Measurements from ENCODE around the gene ANKRD29.
"Not testable (repeated sequence)": the region's sequence is repeated elsewhere in the genome, so short reads cannot be mapped to it uniquely, and the experiment has no call there.

Gene ANKRD29

DNA sequence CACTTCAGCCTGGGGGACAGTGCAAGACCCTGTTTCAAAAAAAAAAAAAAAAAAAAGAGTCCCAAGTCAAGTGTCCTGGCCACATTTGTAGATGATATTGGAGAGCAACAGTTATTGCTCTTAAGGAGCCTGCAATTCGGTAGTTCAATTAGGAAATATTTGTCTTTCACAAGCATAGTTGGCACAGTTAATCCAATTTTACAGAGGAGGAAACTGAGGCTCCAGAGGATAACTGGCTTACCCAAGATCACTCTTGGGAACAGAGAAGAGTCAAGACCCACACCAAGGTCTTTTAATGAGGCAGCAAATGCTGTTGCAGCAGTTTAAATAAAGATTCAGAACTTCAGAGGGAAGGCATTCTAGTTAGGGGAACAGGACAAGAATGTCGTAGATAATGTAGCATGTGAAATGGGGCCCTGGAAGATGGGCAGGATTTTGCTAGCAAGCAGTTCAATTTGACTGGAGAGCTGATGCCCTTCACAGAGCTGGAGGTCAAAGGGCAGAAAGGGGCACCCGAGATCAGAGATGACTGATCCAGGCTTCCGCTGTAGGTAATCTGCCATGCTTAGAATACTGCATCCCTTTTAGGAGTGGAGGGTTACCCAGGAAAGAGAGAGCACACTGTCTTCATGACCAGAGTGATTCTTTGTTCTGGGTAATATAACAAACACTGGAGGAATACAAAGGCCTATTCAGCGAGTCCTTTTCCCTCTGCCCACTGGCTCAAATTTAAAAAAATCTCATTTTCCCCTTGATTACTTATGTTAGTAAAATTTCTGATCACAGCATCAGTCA is 79.4 kb downstream of the ANKRD29 start:
- no peak for DNase-seq (ENCODE audit: low read depth, low spot score)
- no peak overlapping the region for H3K9ac ChIP-seq (ENCODE audit: insufficient read length)
- H3K9me3 ChIP-seq (ENCODE audit: low read depth, low read length): no peaks in the 10 kb centered on the region
- TF ChIP-seq POLR2AphosphoS5 (IDR thresholded peaks at IDR 0.05; ENCODE audit: borderline replicate concordance, low read depth, low read length): no peak
- TF ChIP-seq FOXP2 (optimal IDR thresholded peaks at IDR 0.05; ENCODE audit: control extremely low read depth, extremely low read length, insufficient read depth): no peak
- no peak for TF ChIP-seq EZH2 (IDR thresholded peaks at IDR 0.05)
- no peak overlapping the region for H3K4me3 ChIP-seq
- H3K27ac ChIP-seq: no peak overlapping the region
- H3K36me3 ChIP-seq (ENCODE audit: insufficient read depth, low read length): no peaks in the 10 kb centered on the region

GRCh38 chr18:23580677-23581367 is 81.9 kb downstream of the ANKRD29 start:
- Histone ChIP-seq H3K4me3 (no peak overlapping the region), H3K9me3 (ENCODE audit: low read depth, low read length) (no peaks in the 10 kb centered on the region), H3K36me3 (ENCODE audit: insufficient read depth, low read length) (no peaks in the 10 kb centered on the region), H3K27ac (no peak overlapping the region), H3K9ac (ENCODE audit: insufficient read length) (no peak overlapping the region)
- TF ChIP-seq FOXP2 (optimal IDR thresholded peaks at IDR 0.05; ENCODE audit: control extremely low read depth, extremely low read length, insufficient read depth) (no peak), POLR2AphosphoS5 (IDR thresholded peaks at IDR 0.05; ENCODE audit: borderline replicate concordance, low read depth, low read length) (no peak), EZH2 (IDR thresholded peaks at IDR 0.05) (no peak)
- DNase-seq (ENCODE audit: low read depth, low spot score): no peak

- TF ChIP-seq EZH2 (IDR thresholded peaks at IDR 0.05) (no peak), FOXP2 (optimal IDR thresholded peaks at IDR 0.05; ENCODE audit: control extremely low read depth, extremely low read length, insufficient read depth) (no peak), POLR2AphosphoS5 (IDR thresholded peaks at IDR 0.05; ENCODE audit: borderline replicate concordance, low read depth, low read length) (no peak)
- H3K4me3 ChIP-seq: no peak overlapping the region
- no peak overlapping the region for H3K9ac ChIP-seq (ENCODE audit: insufficient read length)
- DNase-seq (ENCODE audit: low read depth, low spot score): no peak
- no peaks in the 10 kb centered on the region for H3K36me3 ChIP-seq (ENCODE audit: insufficient read depth, low read length)
- H3K27ac ChIP-seq: no peak overlapping the region
- no peaks in the 10 kb centered on the region for H3K9me3 ChIP-seq (ENCODE audit: low read depth, low read length)
Observed at GRCh38 chr18:23578891-23579653, 83.6 kb downstream of the ANKRD29 start.

DNA sequence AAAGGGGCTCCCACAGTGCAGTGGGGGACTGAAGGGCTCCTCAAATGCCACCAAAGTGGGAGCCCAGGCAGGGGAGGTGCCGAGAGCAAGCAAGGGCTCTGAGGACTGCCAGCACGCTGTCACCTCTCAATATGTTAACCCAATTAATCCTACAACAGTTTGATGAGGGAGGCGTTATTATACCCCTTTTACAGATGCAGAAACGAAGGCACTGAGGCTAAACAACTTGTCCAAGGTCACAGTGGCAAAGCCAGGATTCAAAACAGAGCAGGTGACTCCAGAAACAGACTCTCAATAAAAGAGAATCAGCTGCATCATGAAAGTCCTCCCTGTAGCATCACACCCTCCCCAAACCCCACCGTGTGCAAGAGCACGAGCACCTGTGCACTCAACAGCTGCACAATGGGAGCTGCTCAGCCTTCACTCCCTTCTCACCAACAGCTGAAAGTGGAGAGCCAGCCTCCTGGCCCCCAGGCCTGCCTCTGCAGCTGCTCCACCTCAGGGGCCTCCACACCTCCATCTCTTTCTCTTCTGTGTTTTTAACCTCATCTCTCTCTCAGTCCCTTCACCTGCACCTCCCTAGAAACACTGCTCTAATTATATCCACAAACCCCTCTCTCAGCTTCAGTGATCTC is 84.5 kb downstream of the ANKRD29 start:
- Histone ChIP-seq H3K27ac (no peak overlapping the region), H3K36me3 (ENCODE audit: insufficient read depth, low read length) (no peaks in the 10 kb centered on the region), H3K4me3 (no peak overlapping the region), H3K9me3 (ENCODE audit: low read depth, low read length) (no peaks in the 10 kb centered on the region), H3K9ac (ENCODE audit: insufficient read length) (no peak overlapping the region)
- DNase-seq (ENCODE audit: low read depth, low spot score): no peak
- no peak for TF ChIP-seq POLR2AphosphoS5 (IDR thresholded peaks at IDR 0.05; ENCODE audit: borderline replicate concordance, low read depth, low read length)
- no peak for TF ChIP-seq EZH2 (IDR thresholded peaks at IDR 0.05)
- no peak for TF ChIP-seq FOXP2 (optimal IDR thresholded peaks at IDR 0.05; ENCODE audit: control extremely low read depth, extremely low read length, insufficient read depth)

DNA sequence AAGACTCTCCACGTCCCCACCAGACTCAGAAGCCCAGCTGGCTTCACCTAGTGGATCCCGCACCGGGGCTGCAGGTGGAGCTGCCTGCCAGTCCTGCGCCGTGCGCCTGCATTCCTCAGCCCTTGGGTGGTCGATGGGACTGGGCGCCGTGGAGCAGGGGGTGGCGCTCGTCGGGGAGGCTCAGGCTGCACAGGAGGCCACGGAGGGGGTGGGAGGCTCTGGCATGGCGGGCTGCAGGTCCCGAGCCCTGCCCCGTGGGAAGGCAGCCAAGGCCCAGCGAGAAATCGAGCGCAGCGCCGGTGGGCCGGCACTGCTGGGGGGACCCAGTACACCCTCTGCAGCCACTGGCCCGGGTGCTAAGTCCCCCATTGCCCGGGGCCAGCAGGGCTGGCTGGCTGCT is 85.2 kb downstream of the ANKRD29 start:
- H3K4me3 ChIP-seq; DNase-seq (ENCODE audit: low read depth, low spot score); H3K9me3 ChIP-seq (ENCODE audit: low read depth, low read length); H3K36me3 ChIP-seq (ENCODE audit: insufficient read depth, low read length); H3K27ac ChIP-seq; H3K9ac ChIP-seq (ENCODE audit: insufficient read length): not testable (repeated sequence)

DNA sequence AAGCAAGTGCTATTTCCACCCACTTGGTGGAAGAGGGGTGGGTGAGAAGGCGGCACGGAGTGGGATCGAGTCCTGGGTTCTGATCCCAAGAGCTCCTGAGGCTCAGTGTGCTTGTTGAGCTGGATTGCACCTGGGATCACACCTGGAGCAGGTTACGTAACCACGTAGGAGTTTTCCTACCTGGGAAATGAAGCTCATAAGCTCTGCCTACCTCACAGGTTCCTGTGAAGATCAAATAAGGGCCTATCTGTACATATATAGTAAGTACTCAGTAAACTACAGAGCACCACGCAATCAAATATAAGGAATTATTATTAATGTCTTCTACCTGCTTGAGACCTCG is 87.4 kb downstream of the ANKRD29 start:
- TF ChIP-seq FOXP2 (optimal IDR thresholded peaks at IDR 0.05; ENCODE audit: control extremely low read depth, extremely low read length, insufficient read depth) (no peak), POLR2AphosphoS5 (IDR thresholded peaks at IDR 0.05; ENCODE audit: borderline replicate concordance, low read depth, low read length) (no peak)
- H3K4me3 ChIP-seq: no peak overlapping the region
- H3K9ac ChIP-seq (ENCODE audit: insufficient read length): no peak overlapping the region
- no peak overlapping the region for H3K27ac ChIP-seq
- no peak for DNase-seq (ENCODE audit: low read depth, low spot score)
- H3K36me3 ChIP-seq (ENCODE audit: insufficient read depth, low read length): no peaks in the 10 kb centered on the region
- no peaks in the 10 kb centered on the region for H3K9me3 ChIP-seq (ENCODE audit: low read depth, low read length)

DNA sequence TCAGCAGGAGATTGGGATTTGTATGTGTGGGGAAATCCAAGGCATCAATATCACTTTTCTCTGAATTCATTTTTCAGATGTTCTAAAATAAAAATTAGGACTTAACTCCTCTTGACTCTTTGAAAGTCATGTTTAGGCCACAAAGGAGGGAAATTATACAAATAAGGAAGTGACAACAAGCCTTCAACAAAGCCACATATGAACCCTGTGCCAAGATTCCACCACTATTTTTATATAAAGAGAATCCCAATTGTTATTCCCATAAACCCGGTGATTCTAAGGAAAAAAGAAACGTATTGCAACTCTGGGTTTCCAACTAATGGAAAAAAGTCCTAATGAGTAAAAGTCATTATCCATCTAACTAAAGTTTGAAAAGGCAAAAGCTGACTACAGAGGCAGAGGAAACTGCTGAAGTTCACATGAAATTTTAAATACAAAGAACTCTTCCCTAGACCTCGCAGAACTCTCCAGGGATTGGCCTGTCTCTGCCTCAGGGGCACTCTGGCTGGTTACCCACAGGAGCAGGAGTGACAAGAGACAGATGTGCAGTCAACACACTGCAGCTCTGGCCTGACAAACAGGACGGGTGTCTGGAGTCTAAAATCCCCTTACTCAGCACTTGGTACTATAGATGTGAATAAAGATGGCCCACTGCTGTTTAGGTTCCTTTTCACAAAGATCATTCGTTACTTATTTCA is 88.0 kb downstream of the ANKRD29 start:
- DNase-seq (ENCODE audit: low read depth, low spot score): peak; percentile 26
- H3K9ac ChIP-seq (ENCODE audit: insufficient read length): peak overlapping the region; percentile 22
- TF ChIP-seq POLR2AphosphoS5 (IDR thresholded peaks at IDR 0.05; ENCODE audit: borderline replicate concordance, low read depth, low read length) (no peak), FOXP2 (optimal IDR thresholded peaks at IDR 0.05; ENCODE audit: control extremely low read depth, extremely low read length, insufficient read depth) (no peak), EZH2 (IDR thresholded peaks at IDR 0.05) (no peak)
- H3K9me3 ChIP-seq (ENCODE audit: low read depth, low read length): no peaks in the 10 kb centered on the region
- H3K36me3 ChIP-seq (ENCODE audit: insufficient read depth, low read length): no peaks in the 10 kb centered on the region
- H3K4me3 ChIP-seq: no peak overlapping the region
- H3K27ac ChIP-seq: no peak overlapping the region

All from SK-N-MC (cell line).